Spinal cord (tissue), 10 donors: ENCODE results near the gene SLC17A7. TPM values are rescaled to one million over a fixed set of nuclear protein-coding genes. Genes with fewer than 3 reads are reported as not detected.

ENCODE experiments used
- DNase-seq, 6 donors: peaks; one replicate each; pipeline versions ENCODE4 v3.0.0 to v3.0.0-alpha.2; 2013 to 2015; ENCODE audit warnings: low spot score in 6 of 6, low read depth in 4 of 6
- H3K27ac ChIP-seq: one replicate; pipeline ENCODE4 v1.5.1; 2013; ENCODE audit warnings: low read depth, low read length, control low read depth
- H3K27me3 ChIP-seq: one replicate; pipeline ENCODE4 v1.6.1; 2013; ENCODE audit warnings: low read length; ENCODE audit not compliant: control insufficient read depth, insufficient read depth
- H3K36me3 ChIP-seq: one replicate; pipeline ENCODE4 v1.6.1; 2013; ENCODE audit warnings: low read length; ENCODE audit not compliant: control insufficient read depth, insufficient read depth
- H3K4me1 ChIP-seq: one replicate; pipeline ENCODE4 v1.6.1; 2013; ENCODE audit warnings: low read length; ENCODE audit not compliant: control insufficient read depth, insufficient read depth
- H3K4me3 ChIP-seq: one replicate; pipeline ENCODE4 v1.5.1; 2013; ENCODE audit warnings: low read depth, low read length, control low read depth
- H3K9me3 ChIP-seq: one replicate; pipeline ENCODE4 v1.6.1; 2013; ENCODE audit warnings: low read length; ENCODE audit not compliant: control insufficient read depth, insufficient read depth
- WGBS: methylation state at CpG from one replicate; pipeline ENCODE4 v1.1.5; 2013; ENCODE audit warnings: missing lambda C conversion rate; ENCODE audit not compliant: insufficient coverage; 5-methylcytosine and 5-hydroxymethylcytosine counted together
- polyA plus RNA-seq, 2 donors: library from polyadenylated mRNA; unstranded; fragments of 120-200 nt; gene quantifications; one replicate each; pipeline ENCODE4 v1.2.1, GENCODE V29; 2013; ENCODE audit not compliant: insufficient read length in 2 of 2
- small RNA-seq: library from RNA; depleted of rRNA; stranded (forward); fragments of <200 nt; gene quantifications from one replicate; pipeline ENCODE3, GENCODE V24; 2014; ENCODE audit warnings: low replicate concordance
- total RNA-seq, 2 donors: library from RNA; depleted of rRNA in 1 of 2; stranded (reverse); fragments of 120-200 nt in 1 of 2; fragments of >200 nt in 1 of 2; gene quantifications; one replicate each; pipeline versions ENCODE4 v1.2.3 to v1.2.4, GENCODE V29; 2013 to 2014
- donor health status: healthy.

The SLC17A7 gene
- total and polyA plus RNA-seq, 4 donors = 0.51 to 4.2 (median 0.83) TPM

GRCh38 chr19:49389406-49389805 is 51.9 kb downstream of the SLC17A7 start:
- H3K27me3 ChIP-seq = peaks cover 8% of the 10 kb centered on the region
- 91% methylated on average over 20 of the region's 20 CpGs for WGBS
- no peaks in the 10 kb centered on the region for H3K36me3 ChIP-seq

GRCh38 chr19:49387936-49388372 is 53.4 kb downstream of the SLC17A7 start, which contains the start of gene KASH5:
Gene KASH5, plus strand, starts transcription at chr19:49388249. Its CDS starts 2,635 bp downstream, at chr19:49390884.
- 55% methylated on average over 36 of the region's 40 CpGs for WGBS

More at GRCh38 chr19:49389406-49389805, 51.9 kb downstream of the SLC17A7 start:
- DNase-seq = no peak
- no peak overlapping the region for H3K4me3 ChIP-seq
- H3K4me1 ChIP-seq = peaks cover 4% of the 10 kb centered on the region
- no peak overlapping the region for H3K27ac ChIP-seq
- no peaks in the 10 kb centered on the region for H3K9me3 ChIP-seq

DNA sequence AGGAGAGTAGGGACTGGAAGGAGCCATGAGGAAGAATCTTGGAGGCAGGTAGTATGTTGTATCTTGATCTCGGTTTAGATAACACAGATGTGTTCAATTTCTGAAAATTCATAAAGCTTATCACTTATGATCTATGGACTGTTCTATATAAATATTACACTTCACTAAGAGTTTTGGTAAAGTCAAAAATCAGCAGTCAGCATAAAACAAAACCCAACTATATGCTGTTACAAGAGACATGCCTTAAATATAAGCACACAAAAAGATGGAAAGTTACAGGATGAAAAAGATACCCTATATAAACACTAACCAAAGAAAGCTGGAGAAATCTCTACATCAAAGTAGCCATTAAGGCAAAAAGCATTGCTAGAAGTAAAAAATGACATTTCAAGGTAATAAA is 57.7 kb downstream of the SLC17A7 start:
- H3K9me3 ChIP-seq = no peaks in the 10 kb centered on the region
- H3K4me3 ChIP-seq = no peak overlapping the region
- H3K4me1 ChIP-seq = peaks cover 4% of the 10 kb centered on the region
- H3K36me3 ChIP-seq = no peaks in the 10 kb centered on the region
- DNase-seq = no peak
- no CpG with 5 or more reads among the region's 1 CpG for WGBS
- peaks cover 2% of the 10 kb centered on the region for H3K27me3 ChIP-seq
- H3K27ac ChIP-seq = no peak overlapping the region

More at GRCh38 chr19:49387936-49388372, 53.4 kb downstream of the SLC17A7 start, which contains the start of gene KASH5:
- peak in 2 of 6 donors; percentile 41 to 63 for DNase-seq
- Histone ChIP-seq H3K36me3 (no peaks in the 10 kb centered on the region), H3K9me3 (no peaks in the 10 kb centered on the region), H3K4me3 (no peak within 1 kb of the TSS), H3K27me3 (peaks cover 2% of the 10 kb centered on the region), H3K4me1 (peaks cover 4% of the 10 kb centered on the region), H3K27ac (no peak within 1 kb of the TSS)

- 100% methylated on average over 1 of the region's 5 CpGs for WGBS
- no peaks in the 10 kb centered on the region for H3K9me3 ChIP-seq
- H3K36me3 ChIP-seq = no peaks in the 10 kb centered on the region
- H3K4me1 ChIP-seq = no peaks in the 10 kb centered on the region
- no peaks in the 10 kb centered on the region for H3K27me3 ChIP-seq
- no peak overlapping the region for H3K27ac ChIP-seq
- no peak overlapping the region for H3K4me3 ChIP-seq
- DNase-seq = no peak
Observed at GRCh38 chr19:49382639-49383038, 58.7 kb downstream of the SLC17A7 start.

GRCh38 chr19:49380391-49380790 is 60.9 kb downstream of the SLC17A7 start:
- Histone ChIP-seq H3K9me3 (no peaks in the 10 kb centered on the region), H3K4me3 (no peak overlapping the region), H3K27ac (no peak overlapping the region), H3K36me3 (no peaks in the 10 kb centered on the region), H3K27me3 (no peaks in the 10 kb centered on the region), H3K4me1 (no peaks in the 10 kb centered on the region)
- DNase-seq = no peak
- WGBS = 83% methylated on average over 1 of the region's 3 CpGs

Small RNA genes lying within 50 kb of the gene (small RNA-seq; reads per million reads assigned to genes)
- not detected for gene SNORD32A
- gene SNORD33 = not detected
- not detected for gene SNORD34
- not detected for gene SNORD35A

Other genes with a start within 250 kb of the SLC17A7 start
- gene SLC6A16, start 116.3 kb downstream of the SLC17A7 start, total RNA-seq = 1 to 10 TPM in 1 of 2 donors, under 1 TPM in 1; 0.59 to 1.2 TPM
- gene SLC6A16, start 116.3 kb downstream of the SLC17A7 start, polyA plus RNA-seq = 1 to 10 TPM; 2.8 to 3.8 TPM
- gene CD37, start 106.1 kb downstream of the SLC17A7 start, total RNA-seq = 10 to 100 TPM in 1 of 2 donors, 1 to 10 TPM in 1; 2.9 to 10.5 TPM
- gene CD37, start 106.1 kb downstream of the SLC17A7 start, polyA plus RNA-seq = 10 to 100 TPM; 16.6 to 18.0 TPM
- 10 to 100 TPM; 10.6 to 35.6 TPM for gene TEAD2, start 79.1 kb downstream of the SLC17A7 start, total RNA-seq
- gene TEAD2, start 79.1 kb downstream of the SLC17A7 start, polyA plus RNA-seq = 10 to 100 TPM; 33.2 to 33.3 TPM
- gene DKKL1, start 77.7 kb downstream of the SLC17A7 start, total RNA-seq = 1 to 10 TPM in 1 of 2 donors, under 1 TPM in 1; 0.69 to 3.4 TPM
- 1 to 10 TPM; 2.7 to 3.2 TPM for gene DKKL1, start 77.7 kb downstream of the SLC17A7 start, polyA plus RNA-seq
- 1 to 10 TPM in 1 of 2 donors, under 1 TPM in 1; 0.30 to 1.3 TPM for gene KASH5, start 53.3 kb downstream of the SLC17A7 start, total RNA-seq
- gene KASH5, start 53.3 kb downstream of the SLC17A7 start, polyA plus RNA-seq = under 1 TPM; 0.21 to 0.40 TPM
- not detected for gene PTH2, start 18.1 kb downstream of the SLC17A7 start, total RNA-seq
- gene PTH2, start 18.1 kb downstream of the SLC17A7 start, polyA plus RNA-seq = not detected
- not detected for gene GFY, start 16.1 kb downstream of the SLC17A7 start, total RNA-seq
- gene GFY, start 16.1 kb downstream of the SLC17A7 start, polyA plus RNA-seq = under 1 TPM; 0.54 TPM
- gene PIH1D1, start 10.3 kb upstream of the SLC17A7 start, total RNA-seq = 10 to 100 TPM; 56.6 to 96.3 TPM
- 10 to 100 TPM; 71.5 to 81.6 TPM for gene PIH1D1, start 10.3 kb upstream of the SLC17A7 start, polyA plus RNA-seq
- gene ALDH16A1, start 11.7 kb upstream of the SLC17A7 start, total RNA-seq = 10 to 100 TPM; 15.7 to 22.3 TPM
- gene ALDH16A1, start 11.7 kb upstream of the SLC17A7 start, polyA plus RNA-seq = 10 to 100 TPM; 16.1 to 18.2 TPM
- gene FLT3LG, start 32.7 kb upstream of the SLC17A7 start, total RNA-seq = 1 to 10 TPM; 1.2 to 4.1 TPM
- gene FLT3LG, start 32.7 kb upstream of the SLC17A7 start, polyA plus RNA-seq = 1 to 10 TPM; 4.8 to 5.2 TPM
- gene RPL13A, start 46.1 kb upstream of the SLC17A7 start, total RNA-seq = 1,000 to 10,000 TPM; 1,320 to 2,994 TPM
- gene RPL13A, start 46.1 kb upstream of the SLC17A7 start, polyA plus RNA-seq = 1,000 to 10,000 TPM; 1,955 to 2,049 TPM
- 1,000 to 10,000 TPM; 1,713 to 3,396 TPM for gene RPS11, start 54.9 kb upstream of the SLC17A7 start, total RNA-seq
- 1,000 to 10,000 TPM; 1,893 to 1,945 TPM for gene RPS11, start 54.9 kb upstream of the SLC17A7 start, polyA plus RNA-seq
- 100 to 1,000 TPM in 1 of 2 donors, 10 to 100 TPM in 1; 67.9 to 339 TPM for gene FCGRT, start 71.1 kb upstream of the SLC17A7 start, total RNA-seq
- gene FCGRT, start 71.1 kb upstream of the SLC17A7 start, polyA plus RNA-seq = 100 to 1,000 TPM in 1 of 2 donors, 10 to 100 TPM in 1; 80.2 to 131 TPM
- gene RCN3, start 86.5 kb upstream of the SLC17A7 start, total RNA-seq = 10 to 100 TPM; 24.9 to 85.2 TPM
- 10 to 100 TPM; 14.5 to 36.5 TPM for gene RCN3, start 86.5 kb upstream of the SLC17A7 start, polyA plus RNA-seq
- gene NOSIP, start 139.0 kb upstream of the SLC17A7 start, total RNA-seq = 10 to 100 TPM; 32.2 to 86.1 TPM
- 10 to 100 TPM; 63.9 to 67.4 TPM for gene NOSIP, start 139.0 kb upstream of the SLC17A7 start, polyA plus RNA-seq
- under 1 TPM; 0.79 to 0.83 TPM for gene PRRG2, start 139.8 kb upstream of the SLC17A7 start, total RNA-seq
- 1 to 10 TPM in 1 of 2 donors, under 1 TPM in 1; 0.78 to 1.5 TPM for gene PRRG2, start 139.8 kb upstream of the SLC17A7 start, polyA plus RNA-seq
- 1 to 10 TPM; 6.6 to 8.2 TPM for gene PRR12, start 149.7 kb upstream of the SLC17A7 start, total RNA-seq
- 10 to 100 TPM; 37.7 to 42.3 TPM for gene PRR12, start 149.7 kb upstream of the SLC17A7 start, polyA plus RNA-seq
- 10 to 100 TPM in 1 of 2 donors, 1 to 10 TPM in 1; 4.7 to 16.7 TPM for gene RRAS, start 198.6 kb upstream of the SLC17A7 start, total RNA-seq
- gene RRAS, start 198.6 kb upstream of the SLC17A7 start, polyA plus RNA-seq = 10 to 100 TPM; 13.4 to 16.7 TPM
- 10 to 100 TPM; 11.8 to 12.2 TPM for gene SCAF1, start 200.7 kb upstream of the SLC17A7 start, total RNA-seq
- gene SCAF1, start 200.7 kb upstream of the SLC17A7 start, polyA plus RNA-seq = 10 to 100 TPM; 66.3 to 70.8 TPM
- 10 to 100 TPM; 21.8 to 63.9 TPM for gene IRF3, start 224.3 kb upstream of the SLC17A7 start, total RNA-seq
- 10 to 100 TPM; 39.2 to 51.4 TPM for gene IRF3, start 224.3 kb upstream of the SLC17A7 start, polyA plus RNA-seq
- gene BCL2L12, start 224.4 kb upstream of the SLC17A7 start, total RNA-seq = 1 to 10 TPM in 1 of 2 donors, under 1 TPM in 1; 0.89 to 7.6 TPM
- gene BCL2L12, start 224.4 kb upstream of the SLC17A7 start, polyA plus RNA-seq = 10 to 100 TPM in 1 of 2 donors, 1 to 10 TPM in 1; 8.2 to 15.0 TPM
- 100 to 1,000 TPM; 150 to 186 TPM for gene PRMT1, start 235.7 kb upstream of the SLC17A7 start, total RNA-seq
- 100 to 1,000 TPM; 221 to 249 TPM for gene PRMT1, start 235.7 kb upstream of the SLC17A7 start, polyA plus RNA-seq
- gene ADM5, start 248.1 kb upstream of the SLC17A7 start, total RNA-seq = under 1 TPM; 0.69 to 0.88 TPM
- 1 to 10 TPM; 3.1 to 3.3 TPM for gene ADM5, start 248.1 kb upstream of the SLC17A7 start, polyA plus RNA-seq
- 10 to 100 TPM; 23.2 to 32.4 TPM for gene CPT1C, start 249.6 kb upstream of the SLC17A7 start, total RNA-seq
- 100 to 1,000 TPM; 110 to 128 TPM for gene CPT1C, start 249.6 kb upstream of the SLC17A7 start, polyA plus RNA-seq